Keratinocyte (primary cell): ENCODE results near the gene BICD2. TPM values are rescaled to one million over a fixed set of nuclear protein-coding genes. Genes with fewer than 3 reads are reported as not detected.
A peak's percentile ranks its signal among the peaks of the same experiment; 100 is the strongest.

Experiments
- DNase-seq: peaks from one replicate; pipeline ENCODE4 v3.0.0-alpha.2; 2011; ENCODE audit warnings: low read depth, missing footprints, low spot score
- FAIRE-seq: peaks from 2 replicates; lab custom pipeline; 2011; peaks lifted over from hg19 to GRCh38; lab: Jason Lieb, UNC
- H2AFZ ChIP-seq: 2 replicates; pipeline ENCODE4 v1.6.0; 2012; ENCODE audit warnings: low read length, control low read depth, inconsistent platforms; ENCODE audit not compliant: control insufficient read depth
- H3K27ac ChIP-seq: 2 replicates; pipeline ENCODE4 v1.5.1; 2011; ENCODE audit warnings: low read length; ENCODE audit not compliant: control insufficient read depth, insufficient read depth
- H3K27me3 ChIP-seq: 3 replicates; pipeline ENCODE4 v1.6.0; 2011; ENCODE audit warnings: low read length; ENCODE audit not compliant: control insufficient read depth, insufficient read depth; ENCODE audit errors: extremely low read depth
- H3K36me3 ChIP-seq, 2 experiments: 2 replicates in 1 of 2; 3 replicates in 1 of 2; pipeline ENCODE4 v1.5.1; 2011; ENCODE audit warnings: low read length in 2 of 2, mild to moderate bottlenecking in 1 of 2; ENCODE audit not compliant: control insufficient read depth in 2 of 2, insufficient read depth in 2 of 2; ENCODE audit errors: extremely low read depth in 1 of 2
- H3K4me1 ChIP-seq: 3 replicates; pipeline ENCODE4 v1.5.1; 2011; ENCODE audit warnings: low read length; ENCODE audit not compliant: control insufficient read depth, insufficient read depth; ENCODE audit errors: extremely low read depth
- H3K4me2 ChIP-seq: 3 replicates; pipeline ENCODE4 v1.6.0; 2011; ENCODE audit warnings: low read depth, low read length; ENCODE audit not compliant: control insufficient read depth, insufficient read depth; ENCODE audit errors: extremely low read depth
- H3K4me3 ChIP-seq, 3 experiments: fragments of 200-600 bp in 1 of 3; sonication (generic) in 1 of 3; 2 replicates in 2 of 3; 3 replicates in 1 of 3; pipeline ENCODE4 v1.5.1; 2011 to 2016; ENCODE audit warnings: low read length in 3 of 3, mild to moderate bottlenecking in 3 of 3, control low read depth in 2 of 3, inconsistent platforms in 1 of 3, low read depth in 1 of 3, mixed read lengths in 1 of 3, mixed run types in 1 of 3, moderate library complexity in 1 of 3; ENCODE audit not compliant: control insufficient read depth in 2 of 3, insufficient read depth in 2 of 3; ENCODE audit errors: extremely low read depth in 1 of 3
- H3K79me2 ChIP-seq: 2 replicates; pipeline ENCODE4 v1.6.0; 2012; ENCODE audit warnings: low read length; ENCODE audit not compliant: control insufficient read depth, insufficient read depth
- H3K9ac ChIP-seq: 3 replicates; pipeline ENCODE4 v1.6.0; 2011; ENCODE audit warnings: low read length; ENCODE audit not compliant: control insufficient read depth, insufficient read depth; ENCODE audit errors: extremely low read depth
- H3K9me1 ChIP-seq: 3 replicates; pipeline ENCODE4 v1.6.0; 2011; ENCODE audit warnings: low read length; ENCODE audit not compliant: control insufficient read depth, insufficient read depth; ENCODE audit errors: extremely low read depth
- H3K9me3 ChIP-seq: 2 replicates; pipeline ENCODE4 v1.5.1; 2012; ENCODE audit warnings: low read depth, low read length; ENCODE audit not compliant: control insufficient read depth
- H4K20me1 ChIP-seq: 3 replicates; pipeline ENCODE4 v1.6.0; 2011; ENCODE audit warnings: low read length; ENCODE audit not compliant: control insufficient read depth, insufficient read depth; ENCODE audit errors: extremely low read depth
- CTCF ChIP-seq, 3 experiments: IDR thresholded peaks in 1 of 3; conservative IDR thresholded peaks in 1 of 3; optimal IDR thresholded peaks in 1 of 3; 2 replicates in 2 of 3; 3 replicates in 1 of 3; pipeline versions ENCODE3 to v1.5.1; 2011; ENCODE audit warnings: low read length in 3 of 3, mild to moderate bottlenecking in 3 of 3, moderate library complexity in 2 of 3, control low read depth in 1 of 3, inconsistent platforms in 1 of 3; ENCODE audit not compliant: insufficient read depth in 2 of 3; ENCODE audit errors: extremely low read depth in 1 of 3
- EZH2 ChIP-seq: IDR thresholded peaks from one replicate; pipeline ENCODE4 v1.6.1; 2012; ENCODE audit warnings: inconsistent platforms, mild to moderate bottlenecking, low read length, moderate library complexity
- dilution Hi-C: fragments of 300-500 bp; cut with MboI; formaldehyde crosslinking; loops from one replicate; pipeline ENCODE4 v1.7.0; 2020; ENCODE audit warnings: low sequenced_read_pairs; ENCODE audit not compliant: extremely low pct_ligation_motif_present
- polyA plus RNA-seq, 5 experiments: library from polyadenylated mRNA; depleted of rRNA in 3 of 5; stranded (reverse) in 3 of 5; stranded (forward) in 1 of 5; unstranded in 1 of 5; fragments of >200 nt; gene quantifications; 1 replicate in 1 of 5; 2 replicates in 3 of 5; 3 replicates in 1 of 5; pipeline versions ENCODE4 v1.2.1 to v1.2.3, GENCODE V29; 2011 to 2012; ENCODE audit warnings: missing spikeins in 2 of 5, low read depth in 1 of 5, low replicate concordance in 1 of 5

Gene BICD2
- polyA plus RNA-seq, 1 donor (not counting 4 experiments of a cell fraction or from before 2014, with no cell fraction given) = 41.9 TPM

- H3K4me3 ChIP-seq = peak overlapping the region; percentile 33 to 65 (median 53)
- no peaks in the 10 kb centered on the region for H3K36me3 ChIP-seq
- H2AFZ ChIP-seq = peak overlapping the region; percentile 84
- H3K4me1 ChIP-seq = no peaks in the 10 kb centered on the region
- H3K27ac ChIP-seq = no peak overlapping the region
- H3K27me3 ChIP-seq = peaks cover 60% of the 10 kb centered on the region
- peak overlapping the region; percentile 87 for H3K4me2 ChIP-seq
- no peaks in the 10 kb centered on the region for H3K9me3 ChIP-seq
- no peaks in the 10 kb centered on the region for H3K79me2 ChIP-seq
- H4K20me1 ChIP-seq = no peaks in the 10 kb centered on the region
- dilution Hi-C loops = no loop called here
- DNase-seq = peak; percentile 23
- FAIRE-seq = no peak
- TF ChIP-seq EZH2 (no peak), CTCF (optimal IDR thresholded peaks at IDR 0.05 in 1 of 3, IDR thresholded peaks at IDR 0.05 in 1 of 3, conservative IDR thresholded peaks at IDR 0.05 in 1 of 3; ENCODE audit: extremely low read depth in 1 of 3, insufficient read depth in 2 of 3, low read length in 3 of 3) (peak; percentile 6 to 61 (median 44))
- peak overlapping the region; percentile 50 for H3K9ac ChIP-seq
- no peaks in the 10 kb centered on the region for H3K9me1 ChIP-seq
Measured at GRCh38 chr9:92808726-92809451, 44.3 kb upstream of the BICD2 start.

- peak overlapping the region; percentile 87 for H3K4me2 ChIP-seq
Measured at GRCh38 chr9:92807757-92808725, 43.4 kb upstream of the BICD2 start.

More at GRCh38 chr9:92807757-92808725, 43.4 kb upstream of the BICD2 start:
- no peaks in the 10 kb centered on the region for H3K36me3 ChIP-seq
- H3K9me3 ChIP-seq = no peaks in the 10 kb centered on the region
- H4K20me1 ChIP-seq = no peaks in the 10 kb centered on the region
- H3K4me3 ChIP-seq = peak overlapping the region; percentile 19 to 53 (median 33)
- H3K27me3 ChIP-seq = peaks cover 55% of the 10 kb centered on the region
- DNase-seq (no peak), FAIRE-seq (no peak)
- TF ChIP-seq EZH2 (peak; percentile 90), CTCF (optimal IDR thresholded peaks at IDR 0.05 in 1 of 3, IDR thresholded peaks at IDR 0.05 in 1 of 3, conservative IDR thresholded peaks at IDR 0.05 in 1 of 3; ENCODE audit: extremely low read depth in 1 of 3, insufficient read depth in 2 of 3, low read length in 3 of 3) (no peak)
- dilution Hi-C loops = no loop called here
- no peaks in the 10 kb centered on the region for H3K4me1 ChIP-seq
- no peaks in the 10 kb centered on the region for H3K79me2 ChIP-seq
- no peak overlapping the region for H2AFZ ChIP-seq
- no peak overlapping the region for H3K9ac ChIP-seq
- H3K27ac ChIP-seq = no peak overlapping the region
- no peaks in the 10 kb centered on the region for H3K9me1 ChIP-seq
